Measurements from ENCODE around the gene ALDH3B2.

The ALDH3B2 gene

DNA sequence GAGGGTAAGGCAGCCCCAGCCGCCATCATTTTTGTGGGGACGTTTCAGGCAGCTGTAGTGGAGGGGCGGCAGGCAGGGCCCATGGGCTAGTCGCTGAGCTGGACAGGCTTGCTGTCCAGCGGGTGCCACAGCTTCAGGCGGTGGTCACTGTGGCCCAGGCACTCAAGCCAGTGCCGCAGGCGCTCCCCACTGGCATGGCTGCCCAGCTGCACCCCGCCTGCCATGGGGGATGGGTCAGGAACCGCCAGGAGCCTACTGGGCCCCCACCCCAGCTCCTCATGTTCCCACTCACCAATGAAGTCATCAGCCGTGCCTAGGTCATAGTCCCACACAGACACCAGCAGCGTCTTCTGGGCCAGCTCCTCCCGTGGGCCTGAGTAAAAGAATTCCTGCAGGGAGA is 61.7 kb downstream of the ALDH3B2 start:
- no peak for DNase-seq
